Gastroesophageal sphincter (tissue), 4 donors: Measurements from ENCODE around the gene PTP4A2. TPM values are rescaled to one million over a fixed set of nuclear protein-coding genes. Genes with fewer than 3 reads are reported as not detected.

Source experiments
- ATAC-seq: fragments of 150-250 bp; one replicate; pipeline ENCODE4 v1.9.1; 2016; ENCODE audit warnings: mild to moderate bottlenecking, moderate library complexity
- H3K27ac ChIP-seq, 4 donors: fragments of 200-600 bp; sonication (generic) in 3 of 4; 1 replicate in 3 of 4; 2 replicates in 1 of 4; pipeline ENCODE4 v1.5.1; 2016 to 2019
- H3K27me3 ChIP-seq: fragments of 200-600 bp; sonication (generic); one replicate; pipeline ENCODE4 v1.5.1; 2019
- H3K36me3 ChIP-seq, 2 donors: fragments of 200-600 bp; sonication (generic); one replicate each; pipeline ENCODE4 v1.5.1; 2019; ENCODE audit warnings: control low read depth in 1 of 2
- H3K4me1 ChIP-seq, 3 donors: fragments of 200-600 bp; sonication (generic); 1 replicate in 2 of 3; 2 replicates in 1 of 3; pipeline ENCODE4 v1.5.1; 2016 to 2019; ENCODE audit warnings: control low read depth in 2 of 3
- H3K4me3 ChIP-seq, 2 donors: fragments of 200-600 bp; sonication (generic); one replicate each; pipeline ENCODE4 v1.5.1; 2019; ENCODE audit warnings: mild to moderate bottlenecking in 1 of 2, moderate library complexity in 1 of 2
- H3K9me3 ChIP-seq, 3 donors: fragments of 200-600 bp; sonication (generic); one replicate each; pipeline ENCODE4 v1.5.1; 2017 to 2019; ENCODE audit warnings: control low read depth in 2 of 3
- CTCF ChIP-seq, 4 experiments: fragments of 200-600 bp in 2 of 4; fragments of 450-650 bp in 2 of 4; sonication (generic) in 1 of 4; IDR thresholded peaks; one replicate each; pipeline ENCODE4 v1.5.1; 2017 to 2019; ENCODE audit warnings: antibody characterized with exemption in 4 of 4, mild to moderate bottlenecking in 2 of 4, moderate library complexity in 2 of 4
- EP300 ChIP-seq: sonication (generic); formaldehyde crosslinking; IDR thresholded peaks from one replicate; pipeline ENCODE4 v1.6.1; 2017; ENCODE audit warnings: antibody characterized with exemption, mild to moderate bottlenecking
- POLR2A ChIP-seq, 2 donors: fragments of 450-650 bp; IDR thresholded peaks; one replicate each; pipeline ENCODE4 v1.6.1; 2017; ENCODE audit warnings: antibody characterized with exemption in 2 of 2, mild to moderate bottlenecking in 2 of 2, moderate library complexity in 1 of 2
- POLR2AphosphoS5 ChIP-seq: sonication (generic); formaldehyde crosslinking; IDR thresholded peaks from one replicate; pipeline ENCODE4 v1.6.1; 2017; ENCODE audit warnings: antibody characterized with exemption
- WGBS, 2 donors: methylation state at CpG; one replicate each; pipeline ENCODE4 v1.1.5; 2018; ENCODE audit warnings: low coverage in 1 of 2; 5-methylcytosine and 5-hydroxymethylcytosine counted together
- total RNA-seq, 4 donors: library from RNA; depleted of rRNA; stranded (reverse); fragments of >200 nt; gene quantifications; one replicate each; pipeline ENCODE4 v1.1.0, GENCODE V29; 2016

PTP4A2 gene
- total RNA-seq, 4 donors from 2014 or later, result 203 to 273 (median 250) TPM

GRCh38 chr1:31888291-31888690, 49.9 kb downstream of the PTP4A2 start:
- H3K36me3 ChIP-seq, result no peaks in the 10 kb centered on the region
- 72 to 79% methylated on average over 5 to 7 of the region's 7 CpGs for WGBS, 2 donors
- no peak overlapping the region for H3K27ac ChIP-seq
- H3K27me3 ChIP-seq, result no peaks in the 10 kb centered on the region
- no peaks in the 10 kb centered on the region for H3K4me1 ChIP-seq
- no peaks in the 10 kb centered on the region for H3K9me3 ChIP-seq
- TF ChIP-seq POLR2AphosphoS5 (no peak), POLR2A (IDR thresholded peaks at IDR 0.05) (no peak), EP300 (no peak), CTCF (IDR thresholded peaks at IDR 0.05) (no peak)
- ATAC-seq, result no peak
- no peak overlapping the region for H3K4me3 ChIP-seq

GRCh38 chr1:31886866-31887265, 51.3 kb downstream of the PTP4A2 start:
- WGBS, 2 donors, result 58 to 64% methylated on average over 3 of the region's 3 CpGs
- peaks cover 0 to under 1% (median 0%) of the 10 kb centered on the region in 3 donors for H3K4me1 ChIP-seq
- H3K9me3 ChIP-seq, result no peaks in the 10 kb centered on the region
- ATAC-seq, result no peak
- no peak overlapping the region for H3K4me3 ChIP-seq
- no peaks in the 10 kb centered on the region for H3K27me3 ChIP-seq
- H3K27ac ChIP-seq, result no peak overlapping the region
- TF ChIP-seq POLR2AphosphoS5 (no peak), EP300 (no peak), CTCF (IDR thresholded peaks at IDR 0.05) (no peak)
- H3K36me3 ChIP-seq, result no peaks in the 10 kb centered on the region

GRCh38 chr1:31885851-31886250, 52.3 kb downstream of the PTP4A2 start:
- Histone ChIP-seq H3K27me3 (no peaks in the 10 kb centered on the region), H3K36me3 (no peaks in the 10 kb centered on the region), H3K4me3 (no peak overlapping the region), H3K9me3 (no peaks in the 10 kb centered on the region), H3K27ac (no peak overlapping the region), H3K4me1 (peaks cover 0 to 11% (median 0%) of the 10 kb centered on the region in 3 donors)
- no peak for ATAC-seq
- TF ChIP-seq CTCF (IDR thresholded peaks at IDR 0.05), result no peak
- TF ChIP-seq POLR2AphosphoS5, result no peak
- no peak for TF ChIP-seq EP300
- no peak for TF ChIP-seq POLR2A (IDR thresholded peaks at IDR 0.05)
- 82 to 100% methylated on average over 2 of the region's 2 CpGs for WGBS, 2 donors

- H3K4me1 ChIP-seq, result peaks cover 0 to 12% (median 0%) of the 10 kb centered on the region in 3 donors
- 92 to 93% methylated on average over 3 of the region's 3 CpGs for WGBS, 2 donors
- H3K9me3 ChIP-seq, result no peaks in the 10 kb centered on the region
Observed at GRCh38 chr1:31883357-31883942, 54.7 kb downstream of the PTP4A2 start.

GRCh38 chr1:31881688-31882000, 56.5 kb downstream of the PTP4A2 start:
- no peaks in the 10 kb centered on the region for H3K9me3 ChIP-seq
- WGBS, 2 donors, result 14 to 38% methylated on average over 3 to 4 of the region's 5 CpGs
- H3K36me3 ChIP-seq, result no peaks in the 10 kb centered on the region
- H3K4me1 ChIP-seq, result peaks cover 0 to 12% (median 0%) of the 10 kb centered on the region in 3 donors
- H3K4me3 ChIP-seq, result no peak overlapping the region
- no peak for TF ChIP-seq CTCF (IDR thresholded peaks at IDR 0.05)
- TF ChIP-seq EP300, result no peak
- no peak for TF ChIP-seq POLR2AphosphoS5
- no peak for TF ChIP-seq POLR2A (IDR thresholded peaks at IDR 0.05)
- no peaks in the 10 kb centered on the region for H3K27me3 ChIP-seq
- no peak overlapping the region for H3K27ac ChIP-seq
- no peak for ATAC-seq

More at GRCh38 chr1:31883357-31883942, 54.7 kb downstream of the PTP4A2 start:
- Histone ChIP-seq H3K36me3 (no peaks in the 10 kb centered on the region), H3K27me3 (no peaks in the 10 kb centered on the region), H3K4me3 (no peak overlapping the region), H3K27ac (no peak overlapping the region)
- TF ChIP-seq EP300, result no peak
- TF ChIP-seq POLR2A (IDR thresholded peaks at IDR 0.05), result no peak
- no peak for ATAC-seq
